GM12878 (cell line): ENCODE measurements around the gene SETBP1. TPM values are rescaled to one million over a fixed set of nuclear protein-coding genes. Genes with fewer than 3 reads are reported as not detected.
A peak's percentile ranks its signal among the peaks of the same experiment; 100 is the strongest.

ENCODE experiments used
- ATAC-seq: fragments of 200-7000 bp; cut with Tn5 transposase; 3 replicates; pipeline ENCODE4 v1.9.1; 2020; ENCODE audit warnings: mild to moderate bottlenecking, moderate library complexity
- BruUV-seq: library from RNA; stranded (reverse); fragments of 400-500 nt; replicated peaks from 2 replicates; lab custom pipeline; 2021; lab: Mats Ljungman, UMichigan
- CTCF ChIA-PET: fragments of 300-600 bp; sonication (Branson Sonifier 250); formaldehyde crosslinking; extraction: SDS; loops from one replicate; lab custom pipeline; 2021; ENCODE audit warnings: inconsistent platforms; lab: Yijun Ruan, JAX
- POLR2A ChIA-PET: fragments of 350-600 bp; formaldehyde crosslinking; extraction: SDS; loops from one replicate; lab custom pipeline; 2021; ENCODE audit warnings: inconsistent platforms; lab: Charles Lee
- RAD21 ChIA-PET: fragments of 300-600 bp; sonication (Branson Sonifier 250); formaldehyde crosslinking; loops from one replicate; lab custom pipeline; 2023; ENCODE audit warnings: antibody characterized with exemption; ENCODE audit not compliant: unreplicated experiment; lab: Charles Lee
- SMC1A ChIA-PET: fragments of 300-600 bp; sonication (Branson Sonifier 250); formaldehyde crosslinking; loops from one replicate; lab custom pipeline; 2023; ENCODE audit not compliant: unreplicated experiment, uncharacterized antibody; lab: Charles Lee
- DNase-seq: peaks from one replicate; pipeline ENCODE4 v3.0.0-alpha.2; 2011; ENCODE audit warnings: low read depth, low spot score
- FAIRE-seq: peaks from 3 replicates; lab custom pipeline; 2011; peaks lifted over from hg19 to GRCh38; lab: Jason Lieb, UNC
- H2AFZ ChIP-seq: 2 replicates; pipeline ENCODE4 v1.6.0; 2011; ENCODE audit warnings: low read depth, low read length, control low read depth; ENCODE audit not compliant: control insufficient read depth
- H3K27ac ChIP-seq: 2 replicates; pipeline ENCODE4 v1.5.1; 2011; ENCODE audit warnings: control low read depth; ENCODE audit not compliant: control insufficient read depth, insufficient read depth
- H3K27me3 ChIP-seq, 2 experiments: replicated peaks in 1 of 2; 2 replicates each; pipeline versions ENCODE4 v1.6.0 to v1.6.1; 2011; ENCODE audit warnings: low read length in 1 of 2; ENCODE audit not compliant: control insufficient read depth in 2 of 2, insufficient read depth in 2 of 2
- H3K36me3 ChIP-seq, 2 experiments: 2 replicates each; pipeline ENCODE4 v1.5.1; 2011; ENCODE audit warnings: low read length in 1 of 2; ENCODE audit not compliant: control insufficient read depth in 2 of 2, insufficient read depth in 2 of 2
- H3K4me1 ChIP-seq: 2 replicates; pipeline ENCODE4 v1.6.1; 2011; ENCODE audit warnings: mild to moderate bottlenecking, low read length, moderate library complexity, mixed read lengths; ENCODE audit not compliant: control insufficient read depth, insufficient read depth
- H3K4me2 ChIP-seq: 2 replicates; pipeline ENCODE4 v1.6.0; 2011; ENCODE audit warnings: control low read depth; ENCODE audit not compliant: control insufficient read depth, insufficient read depth
- H3K4me3 ChIP-seq: fragments of 200-600 bp; sonication (generic); 2 replicates; pipeline ENCODE4 v1.5.1; 2016
- H3K79me2 ChIP-seq: 2 replicates; pipeline ENCODE4 v1.6.0; 2011; ENCODE audit warnings: low read length; ENCODE audit not compliant: control insufficient read depth, insufficient read depth
- H3K9ac ChIP-seq: 2 replicates; pipeline ENCODE4 v1.8.0; 2011; ENCODE audit warnings: low read length, control low read depth, mixed read lengths; ENCODE audit not compliant: control insufficient read depth, insufficient read depth
- H3K9me3 ChIP-seq: replicated peaks from 3 replicates; pipeline ENCODE4 v1.5.1; 2011; ENCODE audit warnings: mild to moderate bottlenecking, low read length; ENCODE audit not compliant: control insufficient read depth, insufficient read depth
- H4K20me1 ChIP-seq: 2 replicates; pipeline ENCODE4 v1.6.0; 2011; ENCODE audit not compliant: control insufficient read depth, insufficient read depth
- JUNB ChIP-seq: IDR thresholded peaks from 2 replicates; pipeline ENCODE4 v1.6.1; 2016; ENCODE audit warnings: antibody characterized with exemption, mild to moderate bottlenecking
- MEF2A ChIP-seq: IDR thresholded peaks from 2 replicates; pipeline ENCODE4 v1.6.1; 2011; ENCODE audit warnings: low read depth, mild to moderate bottlenecking, low read length, moderate library complexity; ENCODE audit not compliant: insufficient read depth
- POLR2AphosphoS5 ChIP-seq: IDR thresholded peaks from 2 replicates; pipeline ENCODE4 v1.6.1; 2011; ENCODE audit warnings: mild to moderate bottlenecking, low read length, inconsistent platforms
- ZBED1 ChIP-seq: IDR thresholded peaks from 2 replicates; pipeline ENCODE4 v1.6.1; 2016; ENCODE audit warnings: borderline replicate concordance
- WGBS: methylation state at CpG from one replicate; pipeline ENCODE4 v1.1.6; 2016; ENCODE audit warnings: low lambda C conversion rate; ENCODE audit not compliant: insufficient replicate concordance, insufficient coverage; ENCODE audit errors: missing lambda C conversion rate; 5-methylcytosine and 5-hydroxymethylcytosine counted together
- in situ Hi-C: fragments of 300-500 bp; cut with MboI; formaldehyde crosslinking; loops from 9 replicates; pipeline ENCODE4 v1.14.3; 2018; ENCODE audit warnings: mixed read lengths
- intact Hi-C: fragments of 100-400 bp; cut with micrococcal nuclease; formaldehyde crosslinking; loops from one replicate; pipeline ENCODE4 v1.14.2; 2022; ENCODE audit not compliant: unreplicated experiment
- polyA plus RNA-seq, 11 experiments: library from polyadenylated mRNA; depleted of rRNA in 4 of 11; unstranded in 6 of 11; stranded (reverse) in 5 of 11; fragments of >200 nt; fragmentation: Nextera tagmentation in 4 of 11; fragmentation: Illumina TruSeq in 1 of 11; extraction: Ambion mirVana in 4 of 11; extraction: Trizol in 1 of 11; gene quantifications; 1 replicate in 1 of 11; 2 replicates in 10 of 11; pipeline versions ENCODE4 v1.2.1 to v1.2.3, GENCODE V29; 2011 to 2016; ENCODE audit warnings: inconsistent platforms in 2 of 11, missing spikeins in 2 of 11, low read depth in 1 of 11
- total RNA-seq, 4 experiments: library from RNA; depleted of rRNA in 3 of 4; stranded (reverse); fragments of >200 nt in 3 of 4; fragmentation: Illumina TruSeq in 1 of 4; extraction: Trizol in 1 of 4; gene quantifications; 2 replicates each; pipeline versions ENCODE4 v1.2.1 to v1.2.3, GENCODE V29; 2013 to 2021

SETBP1 gene
- total and polyA plus RNA-seq, 10 of the 15 experiments (the other 5 are each of a cell fraction or from before 2014, with no cell fraction given): 0.99 to 29.7 (median 8.3) TPM

DNA sequence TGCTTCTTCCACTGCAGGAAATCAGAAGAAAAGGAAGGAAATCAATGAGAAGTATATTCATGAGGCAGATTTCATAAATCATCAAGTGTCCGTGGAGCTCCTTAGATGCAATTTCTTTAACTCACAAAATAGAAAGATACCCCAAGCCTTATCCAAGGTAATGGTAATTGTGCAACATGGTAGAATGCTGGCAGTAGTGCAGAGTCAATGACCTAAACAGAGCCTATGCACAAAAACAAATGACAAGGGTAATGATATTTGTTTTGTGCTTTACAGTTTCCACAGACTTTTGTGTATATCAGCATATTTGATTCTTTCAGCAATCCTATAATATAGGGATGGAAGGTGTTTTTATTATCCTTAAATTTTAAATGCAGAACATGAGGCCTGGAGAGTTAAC is 102.7 kb downstream of the SETBP1 start:
- in situ Hi-C loops (no loop called here), intact Hi-C loops (no loop called here)
- Histone ChIP-seq H3K27ac (no peak overlapping the region), H3K9me3 (no peaks in the 10 kb centered on the region), H2AFZ (no peak overlapping the region), H3K9ac (no peak overlapping the region), H4K20me1 (no peaks in the 10 kb centered on the region), H3K27me3 (no peaks in the 10 kb centered on the region), H3K79me2 (no peaks in the 10 kb centered on the region), H3K4me1 (peaks cover 16% of the 10 kb centered on the region; the same call in 1 of the 2 replicates), H3K36me3 (no peaks in the 10 kb centered on the region; a peak in 2 of 4 replicates), H3K4me3 (no peak overlapping the region), H3K4me2 (no peak overlapping the region)
- no peak for TF ChIP-seq ZBED1
- TF ChIP-seq POLR2AphosphoS5: no peak
- no peak for DNase-seq
- ChIA-PET SMC1A (no interaction called here), CTCF (no interaction called here), POLR2A (no interaction called here), RAD21 (interaction anchor here (1.6 kb wide), 1 partner anchor 16 kb away, joined by 4 read pairs; no protein-coding TSS in a partner anchor)
- 38% methylated on average over 1 of the region's 1 CpG for WGBS
- no peak for FAIRE-seq
- BruUV-seq: no TSS peak
- no peak for ATAC-seq

DNA sequence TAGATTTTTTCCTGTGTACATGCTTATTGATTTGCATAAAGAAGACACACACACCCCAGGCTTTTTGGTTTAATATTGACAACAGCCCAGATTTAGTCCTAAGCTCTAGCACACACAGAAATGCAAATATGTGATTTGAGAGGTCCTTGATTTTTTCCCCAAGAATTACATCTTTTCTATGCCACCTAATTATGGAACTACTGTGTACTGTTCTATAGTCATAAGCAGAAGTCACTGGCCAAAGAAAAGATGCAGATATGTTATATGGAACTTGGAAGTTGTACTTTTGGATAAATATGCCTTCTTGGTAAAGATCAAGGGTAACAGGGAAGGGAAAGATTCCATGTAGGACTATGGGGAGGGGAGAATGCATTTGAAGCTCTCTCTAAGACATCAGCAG is 105.6 kb downstream of the SETBP1 start:
- H3K9me3 ChIP-seq: no peaks in the 10 kb centered on the region
- no peak for DNase-seq
- no peaks in the 10 kb centered on the region; a peak in 1 of 4 replicates for H3K36me3 ChIP-seq
- H3K4me1 ChIP-seq: peaks cover 20% of the 10 kb centered on the region
- H3K4me3 ChIP-seq: peak overlapping the region; percentile 41; the same call in 1 of the 2 replicates
- no peak for FAIRE-seq
- peak overlapping the region; percentile 64 for H3K27ac ChIP-seq
- peak; percentile 53 for ATAC-seq
- intact Hi-C loops (loop anchor here (5.0 kb wide), 1 partner anchor 51 kb away; no protein-coding TSS in a partner anchor), in situ Hi-C loops (no loop called here)
- no peaks in the 10 kb centered on the region for H4K20me1 ChIP-seq
- peak overlapping the region; percentile 56 for H3K9ac ChIP-seq
- ChIA-PET SMC1A (interaction anchor here (0.7 to 4.4 kb wide), 27 partner anchors 8 to 160 kb away, joined by 3 to 42 read pairs (median 4); no protein-coding TSS in a partner anchor), RAD21 (interaction anchor here (0.9 to 3.2 kb wide), 16 partner anchors 10 to 131 kb away, joined by 3 to 19 read pairs (median 4); no protein-coding TSS in a partner anchor), POLR2A (interaction anchor here (0.6 to 2.0 kb wide), 7 partner anchors 10 to 429 kb away, joined by 3 to 6 read pairs (median 3); no protein-coding TSS in a partner anchor), CTCF (interaction anchor here (1.2 to 3.6 kb wide), 4 partner anchors 10 to 427 kb away, joined by 3 to 31 read pairs (median 6); no protein-coding TSS in a partner anchor)
- BruUV-seq: no TSS peak
- H2AFZ ChIP-seq: peak overlapping the region; percentile 49
- TF ChIP-seq JUNB (peak; percentile 55; the same call in 1 of the 2 replicates), MEF2A (no peak)
- H3K4me2 ChIP-seq: peak overlapping the region; percentile 99
- H3K79me2 ChIP-seq: no peaks in the 10 kb centered on the region
- no peaks in the 10 kb centered on the region for H3K27me3 ChIP-seq
